ENCODE data around the gene ZNF638.

The ZNF638 gene

GRCh38 chr2:71474744-71475397 lies 143.3 kb downstream of the ZNF638 start:
- no peak for DNase-seq

- DNase-seq, result no peak
Observed at GRCh38 chr2:71476495-71476894, 144.9 kb downstream of the ZNF638 start.

DNA sequence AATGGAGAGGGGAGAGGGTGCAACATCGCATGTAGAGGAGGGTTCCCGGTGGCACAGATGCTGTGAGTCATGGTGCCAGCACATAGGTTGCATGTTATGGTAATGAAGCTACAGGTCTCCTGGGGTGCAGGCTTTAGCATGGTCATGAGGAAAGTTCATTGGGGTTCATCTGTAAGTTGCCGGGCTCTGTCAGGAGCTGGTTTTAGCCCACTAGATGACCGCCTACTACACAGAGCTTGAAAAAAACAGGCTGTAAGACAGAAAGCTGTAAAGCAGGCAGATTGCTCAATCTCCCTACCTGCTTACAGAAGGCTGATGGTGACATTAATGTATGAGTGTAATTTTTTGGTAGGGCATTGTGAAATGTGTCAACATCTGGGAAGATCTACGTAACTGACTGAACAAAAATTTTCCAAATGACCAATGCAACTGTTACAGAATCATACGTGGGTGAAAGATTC lies 145.7 kb downstream of the ZNF638 start:
- DNase-seq, result no peak

DNA sequence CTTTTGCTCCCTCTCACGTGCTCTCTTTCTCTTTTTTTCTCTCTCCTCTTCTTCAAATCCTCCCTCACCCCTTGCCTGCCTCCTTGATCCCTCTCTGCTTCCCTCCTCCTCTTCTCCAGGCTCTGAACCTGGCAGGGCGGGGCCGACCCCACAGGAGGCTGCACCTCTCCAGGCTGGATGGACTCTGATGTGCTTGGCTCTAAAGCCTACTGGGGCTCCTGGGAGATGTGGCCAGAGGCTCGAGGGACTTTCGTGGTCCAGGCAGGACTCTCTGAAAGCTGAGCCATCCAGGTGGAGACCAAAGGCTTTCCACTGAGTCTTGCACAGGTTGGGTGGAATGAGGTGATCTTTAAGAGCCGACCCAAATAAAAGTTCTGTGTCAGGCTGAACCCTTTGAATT lies 147.2 kb downstream of the ZNF638 start:
- DNase-seq, result no peak

- DNase-seq, result no peak
Observed at GRCh38 chr2:71479261-71479660, 147.7 kb downstream of the ZNF638 start.

DNA sequence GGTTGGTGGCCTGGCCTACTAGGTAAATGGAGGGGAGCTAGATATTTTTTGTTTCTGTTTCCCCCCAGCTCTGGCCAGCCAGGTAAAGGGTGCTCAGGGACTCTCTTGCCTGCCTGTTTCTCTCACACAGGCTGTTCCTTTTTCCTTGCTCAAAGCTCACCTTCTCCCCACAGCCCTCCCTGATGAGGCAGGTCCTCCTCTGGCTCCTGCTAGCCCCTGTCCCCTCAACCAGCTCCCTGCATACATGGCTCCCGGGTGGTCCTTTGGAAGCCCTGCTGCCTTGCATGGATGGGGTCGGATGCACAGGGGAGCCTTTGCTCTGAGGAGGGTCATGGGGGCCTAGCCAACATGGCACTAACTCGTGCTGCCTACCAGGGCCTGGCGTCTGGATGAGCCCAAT lies 149.5 kb downstream of the ZNF638 start:
- no peak for DNase-seq

- DNase-seq, result no peak
Observed at GRCh38 chr2:71482055-71482454, 150.5 kb downstream of the ZNF638 start.

DNA sequence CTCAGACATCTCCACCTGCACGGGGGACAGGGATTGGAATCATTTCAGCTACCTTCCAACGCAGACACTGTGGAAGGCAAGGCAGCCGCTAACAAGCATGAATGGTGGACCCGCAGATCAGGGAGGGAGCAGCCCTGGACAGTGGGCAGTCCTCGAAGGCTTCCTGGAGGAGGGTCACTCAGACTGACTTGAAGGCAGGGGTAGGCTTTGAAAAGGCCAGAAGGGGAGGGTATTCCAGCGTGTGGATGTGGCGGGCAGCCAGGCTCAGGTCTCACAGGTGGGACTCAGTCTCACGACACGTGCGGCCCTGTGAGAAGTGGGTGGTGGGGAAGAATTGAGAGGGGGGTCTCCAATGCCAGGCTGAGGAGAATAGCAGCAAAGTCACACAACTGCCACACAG lies 151.7 kb downstream of the ZNF638 start:
- DNase-seq, result no peak

- no peak for DNase-seq
Observed at GRCh38 chr2:71484354-71484753, 152.8 kb downstream of the ZNF638 start.
